ENCODE data around the gene KRT6C.
"Not testable (repeated sequence)": the region's sequence is repeated elsewhere in the genome, so short reads cannot be mapped to it uniquely, and the experiment has no call there.

KRT6C gene

GRCh38 chr12:52477651-52478050, 4.0 kb upstream of the KRT6C start:
- intact Hi-C loops (cut with DNase I) = no loop called here
- DNase-seq = no peak

GRCh38 chr12:52474212-52474611, 607 bp upstream of the KRT6C start:
- intact Hi-C loops (cut with DNase I) = no loop called here
- no peak for DNase-seq

GRCh38 chr12:52469853-52470252, 3.8 kb downstream of the KRT6C start:
- DNase-seq = no peak
- intact Hi-C loops (cut with DNase I) = no loop called here

- no peak for DNase-seq
- intact Hi-C loops (cut with DNase I) = no loop called here
These were observed 8.7 kb downstream of the KRT6C start for GRCh38 chr12:52464897-52465296.

- DNase-seq = no peak
These were observed 11.9 kb downstream of the KRT6C start for GRCh38 chr12:52461693-52462092.

GRCh38 chr12:52458861-52459260, 14.7 kb downstream of the KRT6C start:
- no peak for DNase-seq
- intact Hi-C loops (cut with DNase I) = no loop called here

More at GRCh38 chr12:52461693-52462092, 11.9 kb downstream of the KRT6C start:
- intact Hi-C loops (cut with DNase I) = no loop called here

GRCh38 chr12:52455821-52456220, 17.8 kb downstream of the KRT6C start:
- DNase-seq = no peak
- intact Hi-C loops (cut with DNase I) = no loop called here

- peak in 2 of 42 donors; percentile 5 to 9 for DNase-seq
- intact Hi-C loops (cut with DNase I) = no loop called here
These were observed 19.0 kb downstream of the KRT6C start for GRCh38 chr12:52454411-52455201.

GRCh38 chr12:52452101-52452500, 21.5 kb downstream of the KRT6C start, which contains the start of gene KRT6B:
KRT6B (minus strand) TSS chr12:52452146; CDS start chr12:52452078, 68 bp downstream.
- DNase-seq = peak in 1 of 42 donors; percentile 12
- intact Hi-C loops (cut with DNase I) = no loop called here

- no peak for DNase-seq
- intact Hi-C loops (cut with DNase I) = no loop called here
These were observed 25.4 kb downstream of the KRT6C start for GRCh38 chr12:52448228-52448627.

GRCh38 chr12:52447196-52447595, 26.4 kb downstream of the KRT6C start:
- intact Hi-C loops (cut with DNase I); DNase-seq: not testable (repeated sequence)

- intact Hi-C loops (cut with DNase I) = no loop called here
- no peak for DNase-seq
These were observed 27.1 kb downstream of the KRT6C start for GRCh38 chr12:52446367-52447045.

- intact Hi-C loops (cut with DNase I) = no loop called here
- no peak for DNase-seq
These were observed 27.7 kb downstream of the KRT6C start for GRCh38 chr12:52445876-52446275.

- no peak for DNase-seq
- intact Hi-C loops (cut with DNase I) = no loop called here
These were observed 28.7 kb downstream of the KRT6C start for GRCh38 chr12:52444647-52445595.

GRCh38 chr12:52443966-52444365, 29.6 kb downstream of the KRT6C start:
- intact Hi-C loops (cut with DNase I) = no loop called here
- no peak for DNase-seq

- peak in 2 of 42 donors; percentile 10 to 17 for DNase-seq
- intact Hi-C loops (cut with DNase I) = no loop called here
These were observed 31.0 kb downstream of the KRT6C start for GRCh38 chr12:52442600-52443061.

GRCh38 chr12:52441320-52441911, 32.2 kb downstream of the KRT6C start:
- DNase-seq = no peak
- intact Hi-C loops (cut with DNase I) = no loop called here

- peak in 4 of 42 donors; percentile 17 to 37 (median 22) for DNase-seq
- intact Hi-C loops (cut with DNase I) = no loop called here
These were observed 32.7 kb downstream of the KRT6C start for GRCh38 chr12:52440821-52441319.

- DNase-seq = peak in 1 of 42 donors; percentile 21
- intact Hi-C loops (cut with DNase I) = no loop called here
These were observed 33.8 kb downstream of the KRT6C start for GRCh38 chr12:52439845-52440244.

All from head of caudate nucleus (tissue), 42 donors.